GM18499 (cell line): ENCODE results near the gene SOCS7.

Source experiments
- ATAC-seq: cut with Tn5 transposase; IDR thresholded peaks from one replicate; pipeline ENCODE4 v1.9.1; 2021; ENCODE audit warnings: moderate number of reproducible peaks; ENCODE audit not compliant: insufficient read depth, unreplicated experiment

SOCS7 gene

DNA sequence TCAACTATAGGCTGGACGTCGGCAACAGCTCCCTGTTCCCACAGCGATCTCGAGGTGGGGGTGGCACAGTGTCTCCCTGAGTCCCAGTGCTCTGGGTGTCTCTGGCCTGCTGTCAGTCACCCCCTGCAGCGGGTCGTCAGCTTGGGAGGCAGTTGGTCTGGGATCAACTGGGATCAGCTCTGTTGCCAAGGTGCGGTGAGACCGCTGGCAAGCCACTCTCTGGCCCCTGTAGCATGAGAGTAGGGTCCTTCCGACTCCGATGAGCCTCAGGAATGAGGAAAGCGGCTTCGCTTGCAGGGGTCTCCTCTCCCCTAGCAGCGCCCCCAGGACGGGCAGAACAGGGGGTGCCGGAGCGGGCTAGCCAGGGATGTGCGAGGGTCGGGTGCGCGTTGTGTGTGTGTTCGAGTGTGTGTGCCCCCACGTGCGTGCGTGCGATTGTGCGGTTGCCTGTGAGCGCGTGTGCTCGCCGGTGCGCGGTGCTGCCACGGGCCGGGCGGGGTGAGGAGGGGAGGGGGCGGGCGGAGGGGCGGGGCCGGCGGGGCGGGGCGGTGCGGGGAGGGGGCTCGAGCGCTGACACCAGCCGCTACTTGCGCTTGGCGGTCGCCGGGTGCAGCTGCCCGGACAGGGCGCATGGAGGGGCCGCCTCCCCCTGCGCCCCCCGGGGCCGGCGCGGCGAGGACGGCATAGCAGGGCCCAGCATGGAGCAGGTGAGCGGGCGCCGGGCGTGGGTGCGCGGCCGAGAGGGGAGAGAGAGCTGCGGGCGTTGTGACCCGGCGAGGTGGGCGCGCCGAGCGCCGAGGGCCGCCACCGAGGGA lies 67.3 kb downstream of the SOCS7 start:
- no peak for ATAC-seq

DNA sequence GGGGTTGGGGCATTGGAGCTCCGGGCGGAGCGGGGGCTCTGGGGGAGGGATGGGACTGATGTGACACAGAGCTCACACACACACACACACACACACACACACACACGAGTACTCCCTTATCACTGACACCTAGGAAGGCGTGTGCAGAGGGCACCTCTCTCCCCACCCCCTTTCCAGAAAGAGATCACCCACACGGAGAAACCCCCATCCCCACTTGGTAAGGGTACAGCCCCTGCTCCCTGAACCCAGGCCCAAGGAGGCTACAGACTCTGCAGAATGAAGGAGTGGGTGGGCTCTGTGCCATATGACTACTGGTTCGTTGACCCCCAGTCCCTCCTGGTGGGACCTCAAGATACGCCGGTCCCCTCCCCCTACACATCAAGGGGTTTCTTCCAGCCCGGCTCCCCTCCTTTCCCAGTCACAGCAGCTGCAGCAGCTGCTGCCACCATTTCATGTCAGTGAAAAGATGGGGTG lies 67.9 kb downstream of the SOCS7 start:
- no peak for ATAC-seq

DNA sequence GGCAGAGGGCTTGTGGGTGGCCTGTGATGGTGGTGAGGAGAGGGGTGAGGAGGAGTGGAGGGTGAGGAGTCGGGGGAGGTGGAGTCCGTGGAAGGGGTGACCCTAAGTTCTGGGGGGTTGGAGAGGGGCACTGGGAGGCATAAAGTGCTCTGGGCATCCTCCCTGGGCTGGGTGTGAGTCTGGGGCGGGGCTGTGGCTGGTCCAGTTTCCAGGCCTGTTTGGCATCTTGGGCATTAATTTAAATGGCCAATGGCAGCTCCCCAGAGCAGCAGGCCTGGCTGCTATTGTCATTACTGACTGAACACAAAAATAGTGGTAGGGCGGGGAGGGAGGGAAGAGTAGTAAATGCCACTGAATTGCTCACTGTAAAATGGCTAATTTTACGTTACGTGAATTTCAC lies 68.9 kb downstream of the SOCS7 start:
- no peak for ATAC-seq

DNA sequence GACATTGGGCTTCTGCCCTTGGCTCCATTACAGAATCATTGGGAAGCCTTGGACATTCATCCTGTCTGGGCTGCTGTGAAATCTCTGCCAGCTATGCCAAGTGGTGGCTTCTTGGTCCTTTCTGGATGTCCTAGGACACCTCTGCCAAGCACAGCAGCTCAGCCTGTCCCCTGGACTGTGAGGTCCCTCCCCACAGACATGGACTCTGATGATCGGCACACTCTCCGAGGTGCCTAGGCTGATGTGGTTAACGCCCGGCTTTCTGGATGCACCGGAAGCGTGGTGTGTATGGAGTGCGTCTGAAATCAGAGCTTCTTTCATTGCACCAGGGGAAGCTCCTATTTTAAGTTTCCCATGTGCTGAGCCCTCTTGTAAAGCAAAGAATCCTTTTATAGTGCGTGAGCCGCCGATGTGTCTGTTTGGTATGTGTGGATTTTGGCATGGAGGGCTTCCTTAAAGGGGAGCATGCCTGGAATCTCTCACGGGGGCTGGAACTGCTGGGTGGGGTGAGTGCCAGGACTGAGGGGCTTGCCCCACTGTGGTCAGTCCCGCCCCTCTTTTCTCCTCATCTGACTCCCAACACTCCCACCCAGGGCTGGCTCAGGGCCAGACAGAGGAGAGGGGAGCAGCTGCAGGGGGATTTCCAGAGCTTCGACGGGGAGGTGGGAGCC lies 69.7 kb downstream of the SOCS7 start:
- ATAC-seq, result no peak

DNA sequence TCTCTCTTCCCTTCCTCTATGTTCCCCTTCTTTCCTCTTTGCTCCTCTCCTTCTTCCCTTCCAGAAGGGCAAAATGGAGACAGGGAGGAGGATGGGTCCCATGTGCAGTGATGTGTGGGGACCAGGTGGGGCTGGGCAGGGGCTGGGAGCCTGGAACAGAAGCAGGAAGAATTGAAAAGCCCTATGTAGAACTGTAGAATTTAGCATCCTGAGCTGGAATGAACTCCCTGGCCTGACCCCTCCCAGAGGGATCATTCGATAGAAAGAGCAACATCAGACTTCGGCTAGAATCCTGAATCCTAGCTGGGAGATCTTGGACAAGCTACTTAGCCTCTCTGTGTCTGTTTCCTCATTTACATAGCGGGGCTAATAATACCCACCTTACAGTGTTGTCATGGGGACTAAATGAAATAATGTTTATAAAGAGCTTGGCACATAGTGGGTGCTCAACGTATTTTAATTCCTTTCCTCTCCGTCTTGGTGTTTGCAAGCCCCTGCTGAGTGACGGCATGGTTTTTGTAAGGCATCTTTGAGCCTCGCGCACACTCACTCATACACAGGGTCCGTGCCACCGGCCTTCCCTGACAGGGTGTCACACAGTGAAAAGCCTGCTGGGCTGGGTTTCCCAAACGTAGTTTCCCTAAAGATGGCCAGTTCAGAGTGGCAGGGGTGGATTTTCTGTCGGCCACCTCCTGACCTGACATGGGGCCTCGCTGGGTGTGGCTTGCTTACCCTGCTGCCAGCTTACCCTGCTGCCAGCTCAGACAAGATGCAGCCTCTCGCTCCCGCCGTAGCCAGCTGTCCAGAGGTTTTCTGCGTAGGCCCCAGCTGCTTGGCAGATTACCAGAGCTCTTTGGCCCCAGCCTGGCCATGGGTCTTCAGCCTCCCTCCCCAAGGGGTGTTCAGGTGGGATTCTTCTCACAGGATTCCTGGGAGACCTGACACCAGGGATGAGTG lies 70.5 kb downstream of the SOCS7 start:
- no peak for ATAC-seq

DNA sequence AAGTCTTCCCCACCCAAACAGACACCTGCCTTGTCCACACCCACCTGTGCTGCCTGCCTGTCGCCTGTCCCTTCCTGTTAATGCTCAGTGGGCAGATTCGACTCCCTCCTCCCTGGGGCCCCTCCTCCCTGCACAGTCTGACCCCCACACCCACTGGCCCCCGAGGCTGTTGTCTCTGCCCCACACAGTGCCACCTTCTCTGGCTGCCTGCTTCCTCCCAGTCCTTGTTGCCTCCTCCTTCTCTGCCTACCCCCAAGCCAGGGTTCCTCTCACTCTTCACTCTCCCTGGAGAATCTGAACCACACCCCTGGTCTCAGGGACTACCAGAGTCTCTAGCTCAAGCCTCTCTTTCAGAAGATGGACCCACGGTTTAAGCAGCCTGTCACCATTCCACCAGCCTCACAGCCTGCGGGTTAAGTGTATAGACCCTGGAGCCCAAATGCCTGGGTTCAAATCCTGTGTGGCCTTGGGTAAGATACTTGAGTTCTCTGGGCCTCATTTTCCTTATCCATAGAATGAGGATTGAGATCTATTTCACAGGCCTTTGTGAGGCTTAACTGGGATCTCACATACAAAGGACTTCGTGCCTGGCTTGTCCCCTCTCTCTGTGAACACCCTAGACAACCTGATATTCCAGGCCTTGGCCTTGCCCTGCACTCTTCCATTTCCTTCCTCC lies 72.8 kb downstream of the SOCS7 start:
- no peak for ATAC-seq

DNA sequence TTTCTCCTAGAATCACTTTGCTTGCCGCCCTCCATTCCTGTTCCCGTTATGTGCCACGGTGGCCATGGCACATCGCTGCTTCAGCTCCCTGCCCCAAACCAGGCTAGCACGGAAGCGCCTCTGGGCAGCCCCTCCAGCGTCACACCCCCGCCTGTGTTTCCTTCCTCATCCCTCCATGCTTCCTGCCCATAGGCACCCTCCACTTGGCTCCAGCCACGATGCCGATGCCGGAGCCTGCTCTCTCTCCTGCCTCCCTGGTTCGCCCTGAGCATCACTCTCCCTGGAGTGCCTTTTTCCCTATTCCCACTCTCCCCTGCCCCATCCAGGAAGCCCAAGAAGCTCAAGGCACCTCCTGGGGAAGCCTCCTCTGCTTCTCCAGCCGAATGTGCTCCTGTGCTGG lies 73.4 kb downstream of the SOCS7 start:
- ATAC-seq, result no peak

DNA sequence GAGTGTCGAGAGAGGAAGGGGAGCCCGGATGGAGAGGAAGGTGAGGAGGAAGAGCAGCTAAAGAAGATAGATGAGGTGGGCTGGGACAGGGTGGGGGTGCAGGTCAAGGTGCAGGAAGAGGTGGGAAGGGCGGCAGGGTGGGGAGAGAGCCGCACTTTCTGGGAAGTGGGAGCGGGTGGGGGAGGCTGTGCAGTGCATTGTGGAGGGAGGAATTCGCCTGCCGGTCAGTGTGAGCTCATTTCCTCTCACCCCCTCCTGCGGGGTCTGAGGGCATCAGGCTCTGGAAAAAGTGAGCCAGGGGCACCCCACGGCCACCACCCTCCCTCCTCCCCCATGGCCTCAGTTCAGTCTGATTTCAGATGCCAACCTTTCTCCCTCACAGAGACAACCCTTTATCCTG lies 74.1 kb downstream of the SOCS7 start:
- ATAC-seq, result no peak

DNA sequence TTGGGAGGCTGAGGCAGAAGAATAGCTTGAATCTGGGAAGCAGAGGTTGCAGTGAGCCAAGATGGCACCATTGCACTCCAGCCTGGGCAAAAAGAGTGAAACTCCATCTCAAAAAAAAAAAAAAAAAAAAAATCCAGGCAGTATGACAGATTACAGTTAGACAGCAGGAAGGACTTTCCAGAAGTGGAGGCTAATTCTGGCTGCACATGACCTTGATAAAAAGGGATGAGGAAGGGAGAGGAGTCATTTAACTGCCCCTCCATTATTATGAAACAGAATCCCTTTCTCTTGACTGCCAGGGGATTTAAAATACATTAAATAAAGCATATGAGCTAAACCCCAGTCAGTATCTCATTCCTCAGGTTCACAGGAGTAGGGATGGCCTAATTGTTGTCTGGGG lies 74.8 kb downstream of the SOCS7 start:
- ATAC-seq, result no peak

DNA sequence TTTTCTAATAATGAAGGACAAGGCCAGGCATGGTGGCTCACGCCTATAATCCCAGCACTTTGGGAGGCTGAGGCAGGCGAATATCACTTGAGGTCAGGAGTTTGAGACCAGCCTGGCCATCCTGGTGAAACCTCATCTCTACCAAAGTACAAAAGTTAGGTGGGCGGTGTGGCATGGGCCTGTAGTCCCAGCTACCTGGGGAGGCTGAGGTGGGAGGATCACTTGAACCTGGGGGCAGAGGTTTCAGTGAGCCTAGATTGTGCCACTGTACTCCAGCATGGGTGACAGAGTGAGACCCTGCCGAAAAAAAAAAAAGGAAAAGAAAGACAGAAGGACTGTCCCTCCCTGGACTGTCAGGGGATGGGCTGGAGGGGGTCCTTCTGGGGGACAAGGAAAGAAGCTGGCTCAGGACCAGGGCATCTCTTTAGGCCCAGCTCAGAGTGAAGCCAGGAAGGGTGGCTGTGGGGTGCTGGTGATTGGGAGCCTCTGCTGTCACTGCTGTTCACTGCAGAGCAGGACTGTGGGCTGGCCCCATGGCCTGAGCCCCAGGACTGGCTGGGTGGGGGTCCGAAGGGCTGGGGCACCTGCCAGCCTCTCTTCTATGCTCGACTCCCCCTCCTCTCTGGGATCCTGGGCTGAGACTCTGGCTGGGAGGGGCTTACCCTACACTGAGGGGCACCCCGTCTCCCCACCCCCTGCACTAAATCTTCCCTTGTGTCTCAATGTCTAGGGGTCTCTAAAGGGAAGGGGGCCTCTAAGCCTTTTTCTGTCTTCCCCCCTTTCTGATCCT lies 75.7 kb downstream of the SOCS7 start:
- no peak for ATAC-seq

DNA sequence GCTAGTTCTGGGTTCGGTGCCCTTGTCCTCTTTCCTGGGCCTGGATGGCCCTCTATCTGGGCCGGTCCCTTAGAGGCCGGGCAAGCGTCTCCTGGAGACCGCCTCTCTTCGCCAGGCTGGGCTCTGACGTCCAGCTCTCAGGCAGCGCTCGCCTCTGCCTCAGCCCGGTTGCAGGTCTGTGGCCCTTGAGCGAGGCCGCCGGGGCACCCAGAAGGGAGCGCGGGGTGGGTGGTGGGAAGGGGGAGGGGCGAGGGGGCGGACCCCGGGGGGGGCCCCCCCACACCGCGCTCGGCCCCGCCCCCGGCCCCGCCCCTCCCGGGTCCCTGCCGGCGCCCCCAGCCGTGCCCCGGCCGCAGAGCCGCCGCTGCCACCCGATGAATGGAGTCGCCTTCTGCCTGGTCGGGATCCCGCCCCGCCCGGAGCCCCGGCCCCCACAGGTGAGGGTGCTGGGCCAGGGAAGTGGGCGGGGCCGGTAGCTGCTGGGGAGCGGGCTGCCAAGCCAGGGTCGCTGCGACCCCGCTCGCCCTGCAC lies 76.5 kb downstream of the SOCS7 start, which contains the start of gene ARHGAP23:
ARHGAP23 (plus strand) TSS at position 353 of the 531 bp plus-strand sequence; CDS start at position 375, 22 bp downstream.
- ATAC-seq, result no peak

DNA sequence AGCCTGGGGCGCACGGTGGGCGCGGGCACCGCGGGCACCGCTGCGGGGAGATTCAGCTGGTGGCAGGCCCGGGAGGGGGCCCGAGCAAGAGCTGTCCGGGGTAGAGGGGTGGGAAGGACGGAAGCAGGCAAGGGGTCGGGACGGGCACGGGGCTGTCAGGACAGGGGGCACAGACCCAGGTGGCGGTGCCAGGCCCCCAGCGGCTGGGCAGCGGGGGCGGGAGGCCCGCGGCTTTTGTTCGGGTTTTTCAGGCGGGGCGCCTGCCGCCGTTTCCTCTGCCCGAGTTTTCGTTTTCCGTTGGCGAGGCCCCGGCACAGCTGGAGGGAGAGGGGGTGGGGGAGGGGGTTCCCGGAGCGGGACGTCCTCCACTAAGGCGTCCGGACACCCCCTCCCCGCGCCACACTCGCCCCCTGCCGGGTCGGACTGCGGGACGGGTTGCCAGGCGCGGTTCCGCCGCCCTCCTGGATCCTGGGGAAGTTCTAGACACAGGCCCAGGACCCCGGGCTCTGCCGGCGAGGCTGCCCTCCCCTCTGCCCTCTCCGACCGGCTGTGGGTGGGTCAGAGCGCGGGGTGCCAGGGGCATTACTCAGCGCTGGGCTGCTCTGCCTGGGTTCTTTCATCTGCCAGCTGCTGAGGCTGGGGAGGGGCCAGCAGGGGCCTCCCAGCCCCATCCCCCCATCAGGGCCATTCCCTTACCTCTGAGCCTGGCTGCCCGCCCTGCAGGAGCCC lies 77.2 kb downstream of the SOCS7 start:
- ATAC-seq, result no peak

DNA sequence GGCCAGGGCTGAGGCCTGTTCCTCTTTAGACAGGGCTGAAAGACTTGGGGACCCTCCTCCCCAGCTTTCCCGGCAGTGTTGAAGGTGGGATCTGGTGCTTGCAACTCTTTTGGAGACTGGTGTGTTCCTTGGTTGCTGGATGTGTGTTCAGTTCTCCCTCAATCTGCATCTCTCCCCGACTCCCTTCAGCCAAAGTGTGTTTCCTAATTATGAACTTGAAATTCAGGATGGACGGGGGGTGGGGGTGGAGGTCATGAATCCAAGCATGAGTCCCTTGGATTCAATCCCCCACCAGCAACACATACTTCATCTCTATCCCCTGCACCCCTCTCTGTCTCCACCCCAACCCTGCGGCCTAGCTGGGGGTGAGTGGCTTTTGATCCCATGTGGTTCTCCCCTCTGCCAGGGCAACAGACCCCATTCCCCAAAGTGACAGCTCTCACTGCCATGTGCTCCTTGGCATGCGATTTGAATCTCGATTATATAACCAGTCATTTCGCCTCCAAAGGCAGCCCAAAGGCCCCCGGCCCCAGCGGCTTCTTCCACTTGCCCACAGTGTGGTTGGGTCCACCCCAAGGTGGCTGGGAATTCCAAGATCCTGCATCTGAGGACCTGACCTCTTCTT lies 77.9 kb downstream of the SOCS7 start:
- ATAC-seq, result no peak

DNA sequence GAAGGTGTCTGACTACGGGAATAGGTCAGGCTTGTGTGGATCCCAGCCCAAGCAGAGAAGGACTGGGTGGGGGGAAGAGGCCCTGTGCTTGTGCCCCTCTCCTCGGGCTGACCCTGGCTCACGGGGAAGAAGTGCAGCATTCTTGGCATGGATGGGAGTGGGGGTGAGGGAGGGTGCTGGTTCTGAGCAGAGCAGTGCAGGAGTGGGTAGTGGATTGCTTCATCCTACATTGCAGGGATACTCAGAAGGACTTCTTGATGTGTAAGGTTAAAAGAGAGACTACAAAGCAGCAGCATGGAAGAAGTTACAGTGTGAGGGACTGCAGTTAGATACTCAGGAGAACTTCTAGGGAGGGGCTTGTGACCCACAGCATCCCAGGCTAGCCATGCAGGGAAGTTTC lies 78.7 kb downstream of the SOCS7 start:
- no peak for ATAC-seq

DNA sequence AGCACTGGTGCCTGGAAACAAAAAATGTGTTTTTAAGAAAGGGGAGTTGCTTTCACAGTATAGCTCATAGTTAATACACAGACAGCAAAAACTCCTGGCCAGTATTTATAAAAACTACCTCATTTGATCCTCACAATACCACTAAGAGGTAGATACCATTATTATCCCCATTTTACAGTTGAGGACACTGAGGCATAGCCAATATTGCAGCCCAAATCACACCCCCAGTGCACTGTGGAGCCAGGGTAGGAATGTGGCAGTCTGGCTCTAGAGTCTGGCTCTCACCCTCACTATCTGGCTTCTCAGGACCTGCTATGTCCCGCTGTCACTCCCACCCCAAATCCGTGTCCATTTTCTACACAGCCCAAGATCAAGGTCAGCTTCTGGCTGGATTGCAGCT lies 79.2 kb downstream of the SOCS7 start:
- no peak for ATAC-seq

DNA sequence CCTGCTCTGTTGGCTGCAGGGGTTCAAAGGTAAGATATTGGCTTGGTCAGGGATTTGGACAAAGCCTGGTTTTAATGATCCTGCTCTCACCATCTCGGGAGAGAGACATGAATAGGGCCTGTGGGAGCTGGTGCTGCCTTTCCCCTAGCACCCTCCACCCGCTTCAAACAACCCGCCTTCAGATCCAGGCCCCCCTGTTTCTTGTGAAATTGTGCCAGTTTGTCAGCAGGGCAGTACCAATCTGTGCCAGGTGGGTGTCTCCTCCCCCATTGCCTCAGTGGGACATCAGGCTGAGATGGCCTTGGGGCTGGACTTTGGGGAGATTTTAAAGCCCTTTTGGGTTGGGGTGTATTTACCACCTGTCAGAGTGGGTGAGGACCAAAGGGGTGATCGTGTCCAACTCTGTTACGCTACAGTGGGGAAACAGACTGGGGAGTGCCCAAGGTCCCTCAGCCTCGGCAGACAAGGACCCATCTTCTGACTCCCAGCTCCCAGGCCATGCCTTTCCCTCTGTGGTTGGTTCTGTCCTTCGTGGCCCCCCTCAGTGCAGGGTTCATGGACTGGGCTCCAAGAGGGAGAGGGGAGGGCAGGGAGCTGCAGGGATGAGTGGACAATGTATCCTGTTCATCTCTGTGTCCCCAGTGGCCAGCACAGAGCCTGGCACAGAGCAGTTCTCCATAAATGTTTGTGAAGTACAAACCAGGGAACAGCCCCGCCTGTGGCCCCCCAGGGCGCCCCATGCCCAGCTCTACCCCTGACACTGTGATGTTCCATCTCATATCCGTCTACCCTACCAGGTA lies 79.9 kb downstream of the SOCS7 start:
- ATAC-seq, result no peak

DNA sequence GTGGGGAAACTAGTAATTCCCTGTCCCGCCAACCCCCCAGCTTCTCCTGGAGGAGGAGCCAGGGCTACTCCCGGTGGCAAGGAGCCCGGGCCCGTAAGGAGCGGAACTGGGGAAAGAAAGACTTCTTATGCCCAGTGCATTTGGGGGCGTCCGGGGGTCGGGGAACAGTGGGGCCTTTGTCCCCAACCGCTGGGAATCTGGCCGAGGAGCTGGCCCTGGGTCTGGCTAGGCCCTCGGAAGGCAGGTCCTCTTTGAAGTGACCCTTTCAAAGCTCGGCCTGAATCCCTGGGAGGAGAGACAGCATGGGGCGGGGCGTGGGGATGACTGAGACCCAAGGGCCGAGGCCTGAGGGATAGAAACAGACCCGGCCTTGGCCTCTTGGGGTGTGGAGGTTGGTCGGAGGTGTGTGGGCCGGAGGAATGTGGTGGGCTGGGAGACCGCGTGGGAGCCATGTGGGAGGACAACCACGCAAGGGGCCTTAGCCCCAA lies 82.6 kb downstream of the SOCS7 start:
- ATAC-seq, result no peak
